OCI-LY3 (cell line): ENCODE results near the gene RBM12.

Experiments used
- H2AFZ ChIP-seq: fragments of 200-600, 300-600 bp; shearing (Covaris generic); 2 replicates; pipeline ENCODE4 v1.6.0; 2014; ENCODE audit warnings: antibody characterized with exemption, low read depth, low read length
- H3K27ac ChIP-seq: fragments of 200-600, 300-600 bp; sonication (generic); 2 replicates; pipeline ENCODE4 v1.5.1; 2014; ENCODE audit warnings: mild to moderate bottlenecking, low read length, moderate library complexity, mixed read lengths
- H3K27me3 ChIP-seq: fragments of 200-600, 300-600 bp; sonication (generic); 2 replicates; pipeline ENCODE4 v1.6.1; 2014; ENCODE audit warnings: low read depth, low read length, mixed read lengths
- H3K36me3 ChIP-seq: fragments of 200-600, 300-600 bp; sonication (generic); replicated peaks from 2 replicates; pipeline ENCODE3; 2014; ENCODE audit warnings: low read depth, low read length, mixed read lengths
- H3K4me1 ChIP-seq: fragments of 300-600, 200-600 bp; sonication (generic); 2 replicates; pipeline ENCODE4 v1.6.1; 2014; ENCODE audit warnings: low read length, mixed read lengths
- H3K4me2 ChIP-seq: fragments of 200-600, 300-600 bp; sonication (generic); 2 replicates; pipeline ENCODE4 v1.6.1; 2014; ENCODE audit warnings: low read length, mixed read lengths
- H3K4me3 ChIP-seq: fragments of 300-600, 200-600 bp; sonication (generic); 2 replicates; pipeline ENCODE4 v1.5.1; 2014; ENCODE audit warnings: antibody characterized with exemption, mild to moderate bottlenecking, low read length, moderate library complexity
- H3K79me2 ChIP-seq: fragments of 300-600, 200-600 bp; shearing (Covaris generic); 2 replicates; pipeline ENCODE4 v1.6.1; 2014; ENCODE audit warnings: mild to moderate bottlenecking, low read length, mixed read lengths
- H3K9ac ChIP-seq: fragments of 300-600, 200-600 bp; shearing (Covaris generic); 2 replicates; pipeline ENCODE4 v1.6.0; 2014; ENCODE audit warnings: mild to moderate bottlenecking, low read length, moderate library complexity
- H3K9me3 ChIP-seq: fragments of 200-600, 300-600 bp; shearing (Covaris generic); 2 replicates; pipeline ENCODE4 v1.6.1; 2014; ENCODE audit warnings: low read length, mixed read lengths; ENCODE audit not compliant: insufficient read depth
- H4K20me1 ChIP-seq: fragments of 200-600, 300-600 bp; sonication (generic); 2 replicates; pipeline ENCODE4 v1.6.1; 2016; ENCODE audit warnings: low read length, mixed read lengths; ENCODE audit not compliant: insufficient read depth
- EZH2phosphoT487 ChIP-seq: fragments of 200-600 bp; shearing (Covaris generic); IDR thresholded peaks from 2 replicates; pipeline ENCODE4 v1.6.1; 2018; ENCODE audit warnings: antibody characterized with exemption, mixed run types, low read depth
- TF ChIP-seq, protein P1 (sequence below): fragments of 200-600, 300-600 bp; sonication (generic); IDR thresholded peaks from 2 replicates; pipeline ENCODE4 v1.5.1; 2014; ENCODE audit warnings: antibody characterized with exemption, low read length, low read depth

RBM12 gene

DNA sequence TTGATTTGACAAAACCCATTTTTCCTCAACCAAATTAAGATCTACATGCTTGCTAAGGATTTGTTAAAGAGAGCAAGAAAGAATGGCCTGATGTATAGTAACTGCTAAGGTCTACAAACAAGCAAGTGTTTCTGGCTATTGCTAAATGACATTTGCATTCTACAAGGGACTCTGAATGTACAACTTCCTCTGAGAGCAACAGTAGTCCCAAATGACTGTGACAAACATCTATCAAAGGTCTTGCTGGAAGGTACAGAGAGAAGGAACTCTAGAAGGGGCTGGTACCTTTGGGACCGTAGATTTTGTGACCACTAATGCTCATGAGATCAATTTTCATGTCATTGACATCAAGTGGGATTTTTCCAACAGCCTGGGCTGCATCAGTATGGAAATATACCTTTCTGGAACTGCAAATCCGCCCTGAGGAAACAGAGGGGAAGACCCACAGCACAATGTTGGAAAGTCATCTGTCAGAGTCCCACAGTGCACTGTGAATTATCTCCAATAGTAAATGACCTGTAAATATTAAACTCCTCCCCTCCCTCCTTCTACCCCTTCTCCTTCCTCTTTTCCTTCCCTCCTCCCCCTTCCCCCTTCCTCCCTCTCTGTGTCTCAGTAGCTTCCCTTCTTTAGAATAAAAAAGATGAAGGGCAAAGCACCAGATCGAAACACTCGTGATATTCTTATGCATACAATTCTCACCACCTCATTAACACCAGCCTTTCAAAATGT lies 15.9 kb upstream of the RBM12 start:
- H3K9ac ChIP-seq = no peak overlapping the region
- H3K27ac ChIP-seq = peak overlapping the region; percentile 72
- H3K27me3 ChIP-seq = no peaks in the 10 kb centered on the region
- peaks cover 13% of the 10 kb centered on the region for H3K4me1 ChIP-seq
- H3K79me2 ChIP-seq = no peaks in the 10 kb centered on the region
- peak overlapping the region; percentile 14 for H3K4me3 ChIP-seq
- H3K4me2 ChIP-seq = peak overlapping the region; percentile 56
- H3K9me3 ChIP-seq = no peaks in the 10 kb centered on the region
- no peak for TF ChIP-seq EZH2phosphoT487
- TF ChIP-seq, protein P1, sequence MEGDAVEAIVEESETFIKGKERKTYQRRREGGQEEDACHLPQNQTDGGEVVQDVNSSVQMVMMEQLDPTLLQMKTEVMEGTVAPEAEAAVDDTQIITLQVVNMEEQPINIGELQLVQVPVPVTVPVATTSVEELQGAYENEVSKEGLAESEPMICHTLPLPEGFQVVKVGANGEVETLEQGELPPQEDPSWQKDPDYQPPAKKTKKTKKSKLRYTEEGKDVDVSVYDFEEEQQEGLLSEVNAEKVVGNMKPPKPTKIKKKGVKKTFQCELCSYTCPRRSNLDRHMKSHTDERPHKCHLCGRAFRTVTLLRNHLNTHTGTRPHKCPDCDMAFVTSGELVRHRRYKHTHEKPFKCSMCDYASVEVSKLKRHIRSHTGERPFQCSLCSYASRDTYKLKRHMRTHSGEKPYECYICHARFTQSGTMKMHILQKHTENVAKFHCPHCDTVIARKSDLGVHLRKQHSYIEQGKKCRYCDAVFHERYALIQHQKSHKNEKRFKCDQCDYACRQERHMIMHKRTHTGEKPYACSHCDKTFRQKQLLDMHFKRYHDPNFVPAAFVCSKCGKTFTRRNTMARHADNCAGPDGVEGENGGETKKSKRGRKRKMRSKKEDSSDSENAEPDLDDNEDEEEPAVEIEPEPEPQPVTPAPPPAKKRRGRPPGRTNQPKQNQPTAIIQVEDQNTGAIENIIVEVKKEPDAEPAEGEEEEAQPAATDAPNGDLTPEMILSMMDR = no peak
- H4K20me1 ChIP-seq = no peaks in the 10 kb centered on the region
- H2AFZ ChIP-seq = no peak overlapping the region
- H3K36me3 ChIP-seq = peaks cover 5% of the 10 kb centered on the region

GRCh38 chr20:35674921-35675320 lies 10.2 kb upstream of the RBM12 start:
- H3K36me3 ChIP-seq = peaks cover 20% of the 10 kb centered on the region
- H3K4me2 ChIP-seq = no peak overlapping the region
- H3K27me3 ChIP-seq = no peaks in the 10 kb centered on the region
- no peaks in the 10 kb centered on the region for H4K20me1 ChIP-seq
- no peak overlapping the region for H3K27ac ChIP-seq
- H3K9ac ChIP-seq = no peak overlapping the region
- no peaks in the 10 kb centered on the region for H3K79me2 ChIP-seq
- H3K4me3 ChIP-seq = no peak overlapping the region
- no peak overlapping the region for H2AFZ ChIP-seq
- no peaks in the 10 kb centered on the region for H3K4me1 ChIP-seq
- TF ChIP-seq, protein P1 = no peak
- no peak for TF ChIP-seq EZH2phosphoT487
- H3K9me3 ChIP-seq = no peaks in the 10 kb centered on the region

GRCh38 chr20:35673884-35674283 lies 9.2 kb upstream of the RBM12 start:
- H4K20me1 ChIP-seq = no peaks in the 10 kb centered on the region
- no peak overlapping the region for H3K4me2 ChIP-seq
- H3K36me3 ChIP-seq = peaks cover 28% of the 10 kb centered on the region
- H3K9ac ChIP-seq = no peak overlapping the region
- H3K27ac ChIP-seq = no peak overlapping the region
- no peaks in the 10 kb centered on the region for H3K4me1 ChIP-seq
- no peaks in the 10 kb centered on the region for H3K79me2 ChIP-seq
- H2AFZ ChIP-seq = no peak overlapping the region
- no peaks in the 10 kb centered on the region for H3K9me3 ChIP-seq
- TF ChIP-seq EZH2phosphoT487 = no peak
- TF ChIP-seq, protein P1 = no peak
- H3K27me3 ChIP-seq = no peaks in the 10 kb centered on the region
- H3K4me3 ChIP-seq = no peak overlapping the region

GRCh38 chr20:35669681-35670080 lies 5.0 kb upstream of the RBM12 start:
- no peak overlapping the region for H3K4me2 ChIP-seq
- TF ChIP-seq, protein P1 = no peak
- TF ChIP-seq EZH2phosphoT487 = no peak
- no peak overlapping the region for H3K4me3 ChIP-seq
- no peak overlapping the region for H3K9ac ChIP-seq
- H4K20me1 ChIP-seq = no peaks in the 10 kb centered on the region
- H3K9me3 ChIP-seq = no peaks in the 10 kb centered on the region
- H2AFZ ChIP-seq = no peak overlapping the region
- no peaks in the 10 kb centered on the region for H3K4me1 ChIP-seq
- no peaks in the 10 kb centered on the region for H3K27me3 ChIP-seq
- no peak overlapping the region for H3K27ac ChIP-seq
- peaks cover 42% of the 10 kb centered on the region for H3K36me3 ChIP-seq
- peaks cover 5% of the 10 kb centered on the region for H3K79me2 ChIP-seq
